SK-N-SH (cell line): ENCODE results near the gene WDR64. TPM values are rescaled to one million over a fixed set of nuclear protein-coding genes. Genes with fewer than 3 reads are reported as not detected.

Source experiments
- CTCF ChIA-PET: fragments of 300-600, 350-600 bp; formaldehyde crosslinking; extraction: SDS; loops from one replicate; lab custom pipeline; 2021; lab: Yijun Ruan, JAX
- POLR2A ChIA-PET: fragments of 350-600 bp; sonication (Branson Sonifier 250); formaldehyde crosslinking; extraction: SDS; loops from one replicate; lab custom pipeline; 2020; ENCODE audit warnings: antibody characterized with exemption, inconsistent platforms; lab: Yijun Ruan, JAX
- DNase-seq: peaks from one replicate; pipeline ENCODE4 v3.0.0; 2012
- H2AFZ ChIP-seq: fragments of 200-600 bp; sonication (generic); 2 replicates; pipeline ENCODE4 v1.8.1; 2016; ENCODE audit warnings: antibody characterized with exemption, mild to moderate bottlenecking, low read depth
- H3F3A ChIP-seq: fragments of 200-600 bp; sonication (generic); replicated peaks from 2 replicates; pipeline ENCODE3; 2016; ENCODE audit warnings: antibody characterized with exemption, mild to moderate bottlenecking; ENCODE audit not compliant: insufficient read depth
- H3K27ac ChIP-seq, 2 experiments: fragments of 200-500 bp in 1 of 2; fragments of 200-600 bp in 1 of 2; sonication (Bioruptor generic) in 1 of 2; sonication (generic), shearing (Covaris generic) in 1 of 2; 2 replicates each; pipeline versions ENCODE4 v1.5.1 to v1.6.1; 2014 to 2016; ENCODE audit warnings: low read depth in 2 of 2, inconsistent platforms in 1 of 2, low read length in 1 of 2, mild to moderate bottlenecking in 1 of 2, mixed read lengths in 1 of 2
- H3K27me3 ChIP-seq: fragments of 200-600 bp; sonication (generic), shearing (Covaris generic); 2 replicates; pipeline ENCODE4 v1.6.1; 2016; ENCODE audit warnings: mixed run types; ENCODE audit not compliant: insufficient read depth
- H3K36me3 ChIP-seq, 2 experiments: fragments of 200-500 bp in 1 of 2; fragments of 200-600 bp in 1 of 2; sonication (Bioruptor generic) in 1 of 2; sonication (generic) in 1 of 2; replicated peaks in 1 of 2; 2 replicates each; pipeline versions ENCODE3 to v1.5.1; 2014 to 2016; ENCODE audit warnings: low read length in 1 of 2, mild to moderate bottlenecking in 1 of 2; ENCODE audit not compliant: insufficient read depth in 2 of 2, control insufficient read depth in 1 of 2
- H3K4me1 ChIP-seq, 2 experiments: fragments of 200-500 bp in 1 of 2; fragments of 200-600 bp in 1 of 2; sonication (Bioruptor generic) in 1 of 2; sonication (generic), shearing (Covaris generic) in 1 of 2; 2 replicates each; pipeline versions ENCODE4 v1.5.1 to v1.6.1; 2014 to 2016; ENCODE audit warnings: low read depth in 1 of 2, low read length in 1 of 2, mixed run types in 1 of 2; ENCODE audit not compliant: insufficient read depth in 2 of 2, control insufficient read depth in 1 of 2
- H3K4me2 ChIP-seq: fragments of 200-600 bp; sonication (generic), shearing (Covaris generic); 2 replicates; pipeline ENCODE4 v1.6.1; 2017; ENCODE audit warnings: mixed run types
- H3K4me3 ChIP-seq, 2 experiments: fragments of 200-500 bp in 1 of 2; fragments of 200-600 bp in 1 of 2; sonication (Bioruptor generic) in 1 of 2; sonication (generic), shearing (Covaris generic) in 1 of 2; 2 replicates each; pipeline versions ENCODE4 v1.5.1 to v1.8.1; 2014 to 2016; ENCODE audit warnings: low read depth in 2 of 2, inconsistent platforms in 1 of 2, low read length in 1 of 2, mild to moderate bottlenecking in 1 of 2, mixed read lengths in 1 of 2, moderate library complexity in 1 of 2
- H3K79me2 ChIP-seq: fragments of 200-600 bp; sonication (generic); 2 replicates; pipeline ENCODE4 v1.8.1; 2017; ENCODE audit warnings: mild to moderate bottlenecking; ENCODE audit not compliant: insufficient read depth
- H3K9ac ChIP-seq: fragments of 200-600 bp; sonication (generic); 2 replicates; pipeline ENCODE4 v1.6.1; 2017; ENCODE audit warnings: mixed run types
- H3K9me2 ChIP-seq: fragments of 200-600 bp; sonication (generic); 2 replicates; pipeline ENCODE4 v1.6.1; 2017; ENCODE audit warnings: mixed run types
- H3K9me3 ChIP-seq: fragments of 200-600 bp; sonication (generic); 2 replicates; pipeline ENCODE4 v1.6.1; 2017; ENCODE audit warnings: mixed run types, mild to moderate bottlenecking, moderate library complexity
- H4K20me1 ChIP-seq: fragments of 200-600 bp; sonication (generic); 2 replicates; pipeline ENCODE4 v1.6.1; 2017; ENCODE audit warnings: mild to moderate bottlenecking, mixed run types; ENCODE audit not compliant: insufficient read depth
- CHD2 ChIP-seq: fragments of 150-350 bp; IDR thresholded peaks from 2 replicates; pipeline ENCODE4 v1.6.1; 2018; ENCODE audit warnings: low read length; ENCODE audit not compliant: partially characterized antibody
- ELF1 ChIP-seq: IDR thresholded peaks from 2 replicates; pipeline ENCODE4 v1.4.0; 2012
- FOSL2 ChIP-seq: IDR thresholded peaks from 2 replicates; pipeline ENCODE4 v1.4.0; 2012; ENCODE audit warnings: low read depth, mild to moderate bottlenecking, moderate library complexity, borderline replicate concordance
- FOXM1 ChIP-seq: IDR thresholded peaks from 2 replicates; pipeline ENCODE4 v1.4.0; 2012; ENCODE audit warnings: low read depth, mild to moderate bottlenecking
- GATA2 ChIP-seq: sonication (generic); formaldehyde crosslinking; IDR thresholded peaks from 2 replicates; pipeline ENCODE4 v1.5.0; 2020; ENCODE audit warnings: mild to moderate bottlenecking, missing genetic modification reagents
- JUND ChIP-seq: IDR thresholded peaks from 2 replicates; pipeline ENCODE4 v1.4.0; 2012
- RAD21 ChIP-seq: IDR thresholded peaks from 2 replicates; pipeline ENCODE4 v1.6.1; 2012; ENCODE audit warnings: mild to moderate bottlenecking, low read length
- REST ChIP-seq: IDR thresholded peaks from 2 replicates; pipeline ENCODE4 v1.6.1; 2012; ENCODE audit warnings: mild to moderate bottlenecking, low read depth, low read length, moderate library complexity
- RXRA ChIP-seq: IDR thresholded peaks from 2 replicates; pipeline ENCODE4 v1.4.0; 2012; ENCODE audit warnings: low read depth, mild to moderate bottlenecking, borderline replicate concordance
- SMC3 ChIP-seq: IDR thresholded peaks from 2 replicates; pipeline ENCODE4 v1.6.1; 2012; ENCODE audit warnings: low read depth, low read length, improper control_type of control experiment
- TAF1 ChIP-seq: IDR thresholded peaks from 2 replicates; pipeline ENCODE4 v1.6.1; 2012; ENCODE audit warnings: low read depth, mild to moderate bottlenecking, low read length, moderate library complexity, borderline replicate concordance
- TEAD4 ChIP-seq: IDR thresholded peaks from 2 replicates; pipeline ENCODE4 v1.4.0; 2012; ENCODE audit warnings: mild to moderate bottlenecking, borderline replicate concordance; ENCODE audit not compliant: insufficient read depth
- USF2 ChIP-seq: fragments of 150-350 bp; IDR thresholded peaks from 2 replicates; pipeline ENCODE4 v1.6.1; 2017; ENCODE audit warnings: antibody characterized with exemption, low read length, low read depth, borderline replicate concordance
- WGBS: methylation state at CpG from one replicate; pipeline ENCODE4 v1.1.6; 2017; ENCODE audit warnings: low lambda C conversion rate; 5-methylcytosine and 5-hydroxymethylcytosine counted together
- polyA plus RNA-seq, 3 experiments: library from polyadenylated mRNA; depleted of rRNA; stranded (reverse); fragments of >200 nt; gene quantifications; 2 replicates each; pipeline ENCODE4 v1.2.3, GENCODE V29; 2012
- TF ChIP-seq, protein P1 (sequence below): fragments of 200-600 bp; sonication (generic); IDR thresholded peaks from 2 replicates; pipeline ENCODE4 v1.6.1; 2017; ENCODE audit warnings: antibody characterized with exemption, mild to moderate bottlenecking, moderate library complexity

The WDR64 gene
- polyA plus RNA-seq, 1 of the 3 experiments (the other 2 are of a cell fraction), result not detected

DNA sequence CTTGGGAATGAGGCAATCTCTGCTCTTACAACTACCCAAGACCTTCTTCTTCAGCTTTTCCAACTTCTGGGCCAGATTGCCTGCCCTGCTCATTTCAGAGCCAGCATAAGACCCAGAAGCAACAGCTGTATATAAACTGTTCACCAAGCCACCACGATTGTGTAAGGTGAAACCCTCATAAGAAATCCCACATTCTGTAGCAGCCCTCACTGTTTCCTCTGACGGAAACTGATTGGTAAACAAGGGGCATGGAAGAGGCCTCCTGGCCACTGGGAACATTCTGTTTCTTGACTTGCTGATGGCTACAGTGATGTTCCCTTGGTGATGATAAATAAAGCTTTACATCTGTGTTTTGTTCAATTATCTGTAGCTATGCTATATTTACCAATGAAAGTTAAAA is 156.2 kb downstream of the WDR64 start:
- no peaks in the 10 kb centered on the region for H3K79me2 ChIP-seq
- H3K4me1 ChIP-seq, result no peaks in the 10 kb centered on the region
- no peaks in the 10 kb centered on the region for H3F3A ChIP-seq
- ChIA-PET POLR2A (no interaction called here), CTCF (interaction anchor here (1.7 kb wide), 1 partner anchor 27 kb away, joined by 5 read pairs; no protein-coding TSS in a partner anchor)
- DNase-seq, result no peak
- 47% methylated on average over 2 of the region's 2 CpGs for WGBS
- H3K4me3 ChIP-seq, result no peak overlapping the region
- no peak overlapping the region for H3K27ac ChIP-seq
- no peak for TF ChIP-seq ELF1
- no peak overlapping the region for H3K4me2 ChIP-seq
- no peak overlapping the region for H2AFZ ChIP-seq
- H4K20me1 ChIP-seq, result no peaks in the 10 kb centered on the region
- no peaks in the 10 kb centered on the region for H3K9me3 ChIP-seq
- no peak overlapping the region for H3K9ac ChIP-seq
- no peaks in the 10 kb centered on the region for H3K27me3 ChIP-seq
- no peaks in the 10 kb centered on the region for H3K36me3 ChIP-seq
- no peaks in the 10 kb centered on the region for H3K9me2 ChIP-seq

DNA sequence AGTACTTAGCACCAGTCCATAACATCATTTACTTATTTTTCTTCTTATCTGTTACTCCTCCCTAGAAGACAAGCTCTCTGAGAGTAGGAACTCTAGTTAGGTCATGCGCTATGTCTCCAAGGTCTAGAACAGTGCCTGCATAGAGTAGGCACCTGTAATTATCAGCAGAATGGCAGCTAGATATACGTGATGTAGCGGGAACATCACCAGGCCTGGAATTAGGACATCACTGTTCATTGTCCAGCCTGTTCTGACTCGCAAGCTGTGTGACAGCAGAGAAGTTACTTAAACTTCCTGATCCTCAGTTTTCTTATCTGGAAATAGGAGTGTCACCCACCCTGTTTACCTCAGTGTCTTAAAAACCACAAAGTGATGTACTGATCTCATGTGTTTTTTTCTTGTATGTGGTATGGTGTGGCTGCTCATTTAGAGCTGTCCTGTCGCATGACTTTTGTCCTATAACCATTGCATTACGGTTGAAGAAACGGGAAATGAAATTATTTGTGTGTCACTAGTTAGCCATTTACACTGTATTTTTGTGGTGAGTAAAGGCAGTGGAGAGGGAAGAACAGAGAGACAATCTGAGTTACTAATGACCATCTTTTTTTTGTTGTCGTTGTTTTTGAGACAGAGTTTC is 158.8 kb downstream of the WDR64 start:
- no peak overlapping the region for H3K4me2 ChIP-seq
- no peaks in the 10 kb centered on the region for H3K36me3 ChIP-seq
- H3K4me1 ChIP-seq, result no peaks in the 10 kb centered on the region
- no peak overlapping the region for H2AFZ ChIP-seq
- ChIA-PET CTCF (interaction anchor here (0.9 to 1.0 kb wide), 2 partner anchors 11 to 200 kb away, joined by 3 read pairs; no protein-coding TSS in a partner anchor), POLR2A (no interaction called here)
- WGBS, result 64% methylated on average over 8 of the region's 8 CpGs
- no peaks in the 10 kb centered on the region for H4K20me1 ChIP-seq
- no peaks in the 10 kb centered on the region for H3K9me2 ChIP-seq
- no peaks in the 10 kb centered on the region for H3F3A ChIP-seq
- no peaks in the 10 kb centered on the region for H3K27me3 ChIP-seq
- no peaks in the 10 kb centered on the region for H3K9me3 ChIP-seq
- H3K27ac ChIP-seq, result no peak overlapping the region
- no peak overlapping the region for H3K9ac ChIP-seq
- TF ChIP-seq RAD21, result no peak
- TF ChIP-seq REST, result no peak
- DNase-seq, result no peak
- H3K79me2 ChIP-seq, result no peaks in the 10 kb centered on the region
- no peak overlapping the region for H3K4me3 ChIP-seq

- Histone ChIP-seq H3F3A (no peaks in the 10 kb centered on the region), H3K9me3 (no peaks in the 10 kb centered on the region), H4K20me1 (no peaks in the 10 kb centered on the region), H3K9ac (no peak overlapping the region), H3K79me2 (no peaks in the 10 kb centered on the region), H3K4me2 (no peak overlapping the region), H3K27ac (no peak overlapping the region), H3K27me3 (no peaks in the 10 kb centered on the region), H3K4me3 (no peak overlapping the region), H3K9me2 (no peaks in the 10 kb centered on the region), H2AFZ (no peak overlapping the region), H3K36me3 (no peaks in the 10 kb centered on the region), H3K4me1 (no peaks in the 10 kb centered on the region)
- ChIA-PET POLR2A (no interaction called here), CTCF (no interaction called here)
- 80% methylated on average over 8 of the region's 8 CpGs for WGBS
- DNase-seq, result no peak
- TF ChIP-seq TEAD4 (no peak), SMC3 (no peak), FOSL2 (no peak), CHD2 (no peak), GATA2 (CRISPR knock-in tag) (no peak), ELF1 (no peak), JUND (no peak), RAD21 (no peak), TAF1 (no peak), FOXM1 (no peak), RXRA (no peak), USF2 (no peak)
- TF ChIP-seq, protein P1, sequence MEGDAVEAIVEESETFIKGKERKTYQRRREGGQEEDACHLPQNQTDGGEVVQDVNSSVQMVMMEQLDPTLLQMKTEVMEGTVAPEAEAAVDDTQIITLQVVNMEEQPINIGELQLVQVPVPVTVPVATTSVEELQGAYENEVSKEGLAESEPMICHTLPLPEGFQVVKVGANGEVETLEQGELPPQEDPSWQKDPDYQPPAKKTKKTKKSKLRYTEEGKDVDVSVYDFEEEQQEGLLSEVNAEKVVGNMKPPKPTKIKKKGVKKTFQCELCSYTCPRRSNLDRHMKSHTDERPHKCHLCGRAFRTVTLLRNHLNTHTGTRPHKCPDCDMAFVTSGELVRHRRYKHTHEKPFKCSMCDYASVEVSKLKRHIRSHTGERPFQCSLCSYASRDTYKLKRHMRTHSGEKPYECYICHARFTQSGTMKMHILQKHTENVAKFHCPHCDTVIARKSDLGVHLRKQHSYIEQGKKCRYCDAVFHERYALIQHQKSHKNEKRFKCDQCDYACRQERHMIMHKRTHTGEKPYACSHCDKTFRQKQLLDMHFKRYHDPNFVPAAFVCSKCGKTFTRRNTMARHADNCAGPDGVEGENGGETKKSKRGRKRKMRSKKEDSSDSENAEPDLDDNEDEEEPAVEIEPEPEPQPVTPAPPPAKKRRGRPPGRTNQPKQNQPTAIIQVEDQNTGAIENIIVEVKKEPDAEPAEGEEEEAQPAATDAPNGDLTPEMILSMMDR, result no peak
Observed at GRCh38 chr1:241813768-241814320, 161.8 kb downstream of the WDR64 start.
